GM23248 (cell line): ENCODE data around the gene CTIF.

ENCODE experiments used
- EZH2 ChIP-seq: fragments of 200-600 bp; sonication (generic); IDR thresholded peaks from 2 replicates; pipeline ENCODE4 v1.6.1; 2018; ENCODE audit warnings: antibody characterized with exemption, mild to moderate bottlenecking; ENCODE audit not compliant: insufficient read depth, poor library complexity, severe bottlenecking
- EZH2phosphoT487 ChIP-seq: fragments of 200-600 bp; sonication (generic); IDR thresholded peaks from 2 replicates; pipeline ENCODE4 v1.6.1; 2018; ENCODE audit warnings: antibody characterized with exemption, moderate library complexity, mild to moderate bottlenecking, low read depth; ENCODE audit not compliant: insufficient read depth

DNA sequence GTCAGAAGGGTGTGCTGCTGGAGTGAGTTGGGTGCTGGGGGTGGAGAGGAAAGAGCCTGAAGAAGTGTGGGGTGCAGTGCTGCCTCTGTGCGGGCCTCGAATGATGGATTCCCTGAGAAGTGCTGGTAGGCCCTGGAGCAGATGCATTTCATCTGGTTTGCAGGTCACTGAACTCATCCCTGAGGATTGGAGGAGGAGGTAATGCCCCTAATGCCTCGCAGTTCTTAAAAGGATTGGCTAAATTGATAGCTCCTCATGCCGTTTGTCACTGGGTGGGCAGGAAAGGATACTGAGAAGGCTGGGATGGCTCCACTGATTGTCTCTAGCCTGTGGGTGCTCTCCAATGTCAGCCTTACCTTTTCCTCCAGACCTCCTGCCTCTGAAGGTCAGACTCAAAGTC, 74.1 kb downstream of the CTIF start:
- TF ChIP-seq EZH2phosphoT487 (no peak), EZH2 (no peak)
